ENCODE data around the gene HIVEP1. TPM values are rescaled to one million over a fixed set of nuclear protein-coding genes. Genes with fewer than 3 reads are reported as not detected.

HIVEP1 gene
- total and polyA plus RNA-seq, 2 of the 13 experiments (the other 11 are each of a cell fraction or from before 2014, with no cell fraction given), result 7.4 to 9.9 TPM

DNA sequence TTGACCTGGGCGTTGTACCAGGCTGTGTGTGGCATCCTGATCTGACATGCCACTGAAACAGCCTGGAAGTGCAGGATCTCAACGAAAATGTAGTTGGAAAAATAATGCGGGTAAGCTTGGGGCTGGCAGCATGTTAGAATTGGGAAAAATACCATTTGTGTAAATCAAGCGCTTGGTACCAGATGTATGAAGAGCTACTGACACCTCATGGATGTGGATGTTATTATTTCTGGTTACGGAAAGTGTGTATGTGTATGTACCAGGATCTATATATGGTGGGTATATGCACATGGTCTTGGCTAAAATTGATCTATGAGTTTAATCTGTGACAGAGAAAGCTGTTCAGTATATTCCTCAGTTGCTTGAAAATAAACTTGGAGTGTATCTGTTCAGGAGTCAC is 22.7 kb downstream of the HIVEP1 start (continued):
- TF ChIP-seq MAZ (IDR thresholded peaks at IDR 0.05; ENCODE audit: borderline replicate concordance, low read depth, low read length), result no peak
- no peak for TF ChIP-seq MAZ (CRISPR knock-in tag; IDR thresholded peaks at IDR 0.05; ENCODE audit: low read depth)
- TF ChIP-seq RXRA (CRISPR knock-in tag; IDR thresholded peaks at IDR 0.05), result no peak
- no peak for TF ChIP-seq MIXL1 (CRISPR knock-in tag; IDR thresholded peaks at IDR 0.05)
- TF ChIP-seq SP2 (CRISPR knock-in tag; IDR thresholded peaks at IDR 0.05), result no peak

DNA sequence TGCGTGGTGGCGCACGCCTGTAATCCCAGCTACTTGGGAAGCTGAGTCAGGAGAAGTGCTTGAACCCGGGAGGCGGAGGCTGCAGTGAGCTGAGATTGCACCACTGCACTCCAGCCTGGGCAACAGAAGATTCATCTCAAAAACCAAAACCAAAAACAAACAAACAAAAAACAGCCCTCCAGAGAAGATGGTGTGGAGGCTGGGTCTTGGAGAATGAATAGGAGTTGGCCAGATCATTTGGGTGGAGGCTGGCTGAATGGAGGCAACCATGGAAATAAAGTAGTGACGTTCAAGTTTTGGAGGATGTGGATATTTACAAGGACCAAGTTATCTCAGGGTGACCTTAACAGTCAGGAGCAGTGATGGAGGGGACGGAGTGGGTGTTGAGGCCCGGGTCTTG is 24.7 kb downstream of the HIVEP1 start:
- no peaks in the 10 kb centered on the region for H3K9me3 ChIP-seq (ENCODE audit: low read length)
- no peaks in the 10 kb centered on the region for H3K27me3 ChIP-seq (ENCODE audit: control insufficient read depth in 1 of 2, insufficient read depth in 2 of 2, low read length in 2 of 2)
- in situ Hi-C loops (cut with HindIII; ENCODE audit: extremely low pct_ligation_motif_present, low pct_unique_long_range_greater_than_20kb) (no loop called here), intact Hi-C loops (cut with micrococcal nuclease; ENCODE audit: unreplicated experiment) (no loop called here)
- 95% methylated on average over 8 of the region's 8 CpGs for WGBS (ENCODE audit: low lambda C conversion rate)
- no peak overlapping the region for H3K4me2 ChIP-seq (ENCODE audit: low read depth, low read length)
- H3K4me1 ChIP-seq (ENCODE audit: insufficient read depth, low read length), result 0 out of 2 replicates have a peak, but pooled peaks cover 6% of the 10 kb centered on the region
- CTCF ChIA-PET (ENCODE audit: low intra/inter-chr PET ratio, low total read pairs), result no interaction called here
- ATAC-seq (no peak), DNase-seq (ENCODE audit: low spot score) (no peak), FAIRE-seq (no peak)
- H3K9ac ChIP-seq (ENCODE audit: insufficient read depth, low read depth, low read length), result no peak overlapping the region
- POLR2A ChIA-PET, result no interaction called here
- no TSS peak for BruUV-seq (replicated peaks)
- H2AFZ ChIP-seq (ENCODE audit: low read length), result no peak overlapping the region
- peaks cover 21% of the 10 kb centered on the region for H3K79me2 ChIP-seq (ENCODE audit: insufficient read depth, low read length)
- no peak overlapping the region for H3K27ac ChIP-seq (ENCODE audit: extremely low read length, insufficient read depth, low read length)
- H3K4me3 ChIP-seq (replicated peaks in 1 of 3; ENCODE audit: insufficient read depth in 1 of 3, low read depth in 2 of 3, low read length in 3 of 3), result no peak overlapping the region
- no peaks in the 10 kb centered on the region for H4K20me1 ChIP-seq (ENCODE audit: insufficient read depth, low read length)
- no peaks in the 10 kb centered on the region for H3K36me3 ChIP-seq (replicated peaks in 1 of 2; ENCODE audit: control insufficient read depth in 1 of 2, insufficient read depth in 2 of 2, low read length in 2 of 2)
- TF ChIP-seq, protein P1, sequence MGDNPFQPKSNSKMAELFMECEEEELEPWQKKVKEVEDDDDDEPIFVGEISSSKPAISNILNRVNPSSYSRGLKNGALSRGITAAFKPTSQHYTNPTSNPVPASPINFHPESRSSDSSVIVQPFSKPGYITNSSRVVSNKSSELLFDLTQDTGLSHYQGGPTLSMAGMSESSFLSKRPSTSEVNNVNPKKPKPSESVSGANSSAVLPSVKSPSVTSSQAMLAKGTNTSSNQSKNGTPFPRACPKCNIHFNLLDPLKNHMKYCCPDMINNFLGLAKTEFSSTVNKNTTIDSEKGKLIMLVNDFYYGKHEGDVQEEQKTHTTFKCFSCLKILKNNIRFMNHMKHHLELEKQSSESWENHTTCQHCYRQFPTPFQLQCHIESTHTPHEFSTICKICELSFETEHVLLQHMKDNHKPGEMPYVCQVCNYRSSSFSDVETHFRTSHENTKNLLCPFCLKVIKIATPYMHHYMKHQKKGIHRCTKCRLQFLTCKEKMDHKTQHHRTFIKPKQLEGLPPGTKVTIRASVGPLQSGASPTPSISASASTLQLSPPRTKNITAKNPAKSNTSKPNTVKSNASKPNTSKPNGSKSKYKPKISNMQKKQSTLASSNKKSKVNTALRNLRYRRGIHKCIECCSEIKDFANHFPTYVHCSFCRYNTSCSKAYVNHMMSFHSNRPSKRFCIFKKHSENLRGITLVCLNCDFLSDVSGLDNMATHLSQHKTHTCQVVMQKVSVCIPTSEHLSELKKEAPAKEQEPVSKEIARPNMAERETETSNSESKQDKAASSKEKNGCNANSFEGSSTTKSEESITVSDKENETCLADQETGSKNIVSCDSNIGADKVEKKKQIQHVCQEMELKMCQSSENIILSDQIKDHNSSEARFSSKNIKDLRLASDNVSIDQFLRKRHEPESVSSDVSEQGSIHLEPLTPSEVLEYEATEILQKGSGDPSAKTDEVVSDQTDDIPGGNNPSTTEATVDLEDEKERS (CRISPR knock-in tag; IDR thresholded peaks at IDR 0.05), result no peak
- TF ChIP-seq, protein P2, sequence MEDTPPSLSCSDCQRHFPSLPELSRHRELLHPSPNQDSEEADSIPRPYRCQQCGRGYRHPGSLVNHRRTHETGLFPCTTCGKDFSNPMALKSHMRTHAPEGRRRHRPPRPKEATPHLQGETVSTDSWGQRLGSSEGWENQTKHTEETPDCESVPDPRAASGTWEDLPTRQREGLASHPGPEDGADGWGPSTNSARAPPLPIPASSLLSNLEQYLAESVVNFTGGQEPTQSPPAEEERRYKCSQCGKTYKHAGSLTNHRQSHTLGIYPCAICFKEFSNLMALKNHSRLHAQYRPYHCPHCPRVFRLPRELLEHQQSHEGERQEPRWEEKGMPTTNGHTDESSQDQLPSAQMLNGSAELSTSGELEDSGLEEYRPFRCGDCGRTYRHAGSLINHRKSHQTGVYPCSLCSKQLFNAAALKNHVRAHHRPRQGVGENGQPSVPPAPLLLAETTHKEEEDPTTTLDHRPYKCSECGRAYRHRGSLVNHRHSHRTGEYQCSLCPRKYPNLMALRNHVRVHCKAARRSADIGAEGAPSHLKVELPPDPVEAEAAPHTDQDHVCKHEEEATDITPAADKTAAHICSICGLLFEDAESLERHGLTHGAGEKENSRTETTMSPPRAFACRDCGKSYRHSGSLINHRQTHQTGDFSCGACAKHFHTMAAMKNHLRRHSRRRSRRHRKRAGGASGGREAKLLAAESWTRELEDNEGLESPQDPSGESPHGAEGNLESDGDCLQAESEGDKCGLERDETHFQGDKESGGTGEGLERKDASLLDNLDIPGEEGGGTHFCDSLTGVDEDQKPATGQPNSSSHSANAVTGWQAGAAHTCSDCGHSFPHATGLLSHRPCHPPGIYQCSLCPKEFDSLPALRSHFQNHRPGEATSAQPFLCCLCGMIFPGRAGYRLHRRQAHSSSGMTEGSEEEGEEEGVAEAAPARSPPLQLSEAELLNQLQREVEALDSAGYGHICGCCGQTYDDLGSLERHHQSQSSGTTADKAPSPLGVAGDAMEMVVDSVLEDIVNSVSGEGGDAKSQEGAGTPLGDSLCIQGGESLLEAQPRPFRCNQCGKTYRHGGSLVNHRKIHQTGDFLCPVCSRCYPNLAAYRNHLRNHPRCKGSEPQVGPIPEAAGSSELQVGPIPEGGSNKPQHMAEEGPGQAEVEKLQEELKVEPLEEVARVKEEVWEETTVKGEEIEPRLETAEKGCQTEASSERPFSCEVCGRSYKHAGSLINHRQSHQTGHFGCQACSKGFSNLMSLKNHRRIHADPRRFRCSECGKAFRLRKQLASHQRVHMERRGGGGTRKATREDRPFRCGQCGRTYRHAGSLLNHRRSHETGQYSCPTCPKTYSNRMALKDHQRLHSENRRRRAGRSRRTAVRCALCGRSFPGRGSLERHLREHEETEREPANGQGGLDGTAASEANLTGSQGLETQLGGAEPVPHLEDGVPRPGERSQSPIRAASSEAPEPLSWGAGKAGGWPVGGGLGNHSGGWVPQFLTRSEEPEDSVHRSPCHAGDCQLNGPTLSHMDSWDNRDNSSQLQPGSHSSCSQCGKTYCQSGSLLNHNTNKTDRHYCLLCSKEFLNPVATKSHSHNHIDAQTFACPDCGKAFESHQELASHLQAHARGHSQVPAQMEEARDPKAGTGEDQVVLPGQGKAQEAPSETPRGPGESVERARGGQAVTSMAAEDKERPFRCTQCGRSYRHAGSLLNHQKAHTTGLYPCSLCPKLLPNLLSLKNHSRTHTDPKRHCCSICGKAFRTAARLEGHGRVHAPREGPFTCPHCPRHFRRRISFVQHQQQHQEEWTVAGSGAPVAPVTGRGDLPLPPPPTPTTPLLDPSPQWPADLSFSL (CRISPR knock-in tag; IDR thresholded peaks at IDR 0.05), result no peak
- no peak for TF ChIP-seq ZNF30 (CRISPR knock-in tag; IDR thresholded peaks at IDR 0.05)
- TF ChIP-seq ZSCAN30 (CRISPR knock-in tag; IDR thresholded peaks at IDR 0.05), result no peak
- no peak for TF ChIP-seq CSRNP1 (CRISPR knock-in tag; IDR thresholded peaks at IDR 0.05)

All from HepG2 (cell line).